IMR-90 (cell line): Measurements from ENCODE around the gene QKI.

Source experiments
- CEBPB ChIP-seq: IDR thresholded peaks from 2 replicates; pipeline ENCODE4 v1.6.1; 2012; ENCODE audit warnings: low read depth, low read length, improper control_type of control experiment
- CHD1 ChIP-seq: IDR thresholded peaks from 2 replicates; pipeline ENCODE4 v1.6.1; 2012; ENCODE audit warnings: low read depth, low read length, improper control_type of control experiment
- FOS ChIP-seq: fragments of 150-350 bp; IDR thresholded peaks from 2 replicates; pipeline ENCODE4 v1.6.1; 2016; ENCODE audit warnings: low read depth, low read length
- MAFK ChIP-seq: IDR thresholded peaks from 2 replicates; pipeline ENCODE4 v1.6.1; 2012; ENCODE audit warnings: low read depth, low read length, improper control_type of control experiment
- POLR2A ChIP-seq: IDR thresholded peaks from 2 replicates; pipeline ENCODE4 v1.6.1; 2012; ENCODE audit warnings: mild to moderate bottlenecking, low read depth, low read length
- RAD21 ChIP-seq: IDR thresholded peaks from 2 replicates; pipeline ENCODE4 v1.6.1; 2012; ENCODE audit warnings: low read length, improper control_type of control experiment
- RFX5 ChIP-seq: IDR thresholded peaks from 2 replicates; pipeline ENCODE4 v1.8.0; 2012; ENCODE audit warnings: low read depth, mild to moderate bottlenecking, low read length, moderate library complexity
- TF ChIP-seq, protein P1 (sequence below): conservative IDR thresholded peaks from 2 replicates; pipeline ENCODE4 v1.5.1; 2012; ENCODE audit warnings: mild to moderate bottlenecking, low read depth, low read length, improper control_type of control experiment
- TF ChIP-seq, protein P2 (sequence below): fragments of 150-350 bp; IDR thresholded peaks from 2 replicates; pipeline ENCODE4 v1.6.1; 2016; ENCODE audit warnings: low read depth, mild to moderate bottlenecking, low read length, moderate library complexity, borderline replicate concordance
- TF ChIP-seq, protein P3 (sequence below): fragments of 150-350 bp; IDR thresholded peaks from 2 replicates; pipeline ENCODE4 v1.6.1; 2017; ENCODE audit warnings: mild to moderate bottlenecking, antibody characterized with exemption, low read length, low read depth

DNA sequence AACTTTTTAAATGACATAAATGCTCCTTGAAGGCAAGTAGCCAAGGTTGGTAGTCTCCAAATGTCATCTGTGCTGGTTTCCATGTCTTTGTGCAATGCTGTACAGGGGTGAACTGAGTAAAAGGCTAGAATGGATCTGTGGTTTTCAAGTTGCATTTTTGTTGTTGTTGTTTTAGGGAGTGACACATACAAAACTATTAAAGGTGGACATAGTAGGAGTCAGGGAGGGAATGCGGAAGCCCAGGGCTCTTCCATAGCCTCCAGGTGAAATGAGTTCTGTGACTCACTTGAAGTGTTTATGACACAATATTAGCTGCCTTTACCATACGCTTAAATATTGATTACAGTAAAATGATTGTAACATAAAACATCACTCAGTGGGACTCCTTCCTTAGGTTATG is 22.5 kb upstream of the QKI start:
- TF ChIP-seq, protein P1, sequence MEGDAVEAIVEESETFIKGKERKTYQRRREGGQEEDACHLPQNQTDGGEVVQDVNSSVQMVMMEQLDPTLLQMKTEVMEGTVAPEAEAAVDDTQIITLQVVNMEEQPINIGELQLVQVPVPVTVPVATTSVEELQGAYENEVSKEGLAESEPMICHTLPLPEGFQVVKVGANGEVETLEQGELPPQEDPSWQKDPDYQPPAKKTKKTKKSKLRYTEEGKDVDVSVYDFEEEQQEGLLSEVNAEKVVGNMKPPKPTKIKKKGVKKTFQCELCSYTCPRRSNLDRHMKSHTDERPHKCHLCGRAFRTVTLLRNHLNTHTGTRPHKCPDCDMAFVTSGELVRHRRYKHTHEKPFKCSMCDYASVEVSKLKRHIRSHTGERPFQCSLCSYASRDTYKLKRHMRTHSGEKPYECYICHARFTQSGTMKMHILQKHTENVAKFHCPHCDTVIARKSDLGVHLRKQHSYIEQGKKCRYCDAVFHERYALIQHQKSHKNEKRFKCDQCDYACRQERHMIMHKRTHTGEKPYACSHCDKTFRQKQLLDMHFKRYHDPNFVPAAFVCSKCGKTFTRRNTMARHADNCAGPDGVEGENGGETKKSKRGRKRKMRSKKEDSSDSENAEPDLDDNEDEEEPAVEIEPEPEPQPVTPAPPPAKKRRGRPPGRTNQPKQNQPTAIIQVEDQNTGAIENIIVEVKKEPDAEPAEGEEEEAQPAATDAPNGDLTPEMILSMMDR: no peak
- TF ChIP-seq POLR2A (no peak), FOS (no peak), CHD1 (no peak), RAD21 (no peak), CEBPB (no peak), MAFK (no peak), RFX5 (no peak)
- TF ChIP-seq, protein P2, sequence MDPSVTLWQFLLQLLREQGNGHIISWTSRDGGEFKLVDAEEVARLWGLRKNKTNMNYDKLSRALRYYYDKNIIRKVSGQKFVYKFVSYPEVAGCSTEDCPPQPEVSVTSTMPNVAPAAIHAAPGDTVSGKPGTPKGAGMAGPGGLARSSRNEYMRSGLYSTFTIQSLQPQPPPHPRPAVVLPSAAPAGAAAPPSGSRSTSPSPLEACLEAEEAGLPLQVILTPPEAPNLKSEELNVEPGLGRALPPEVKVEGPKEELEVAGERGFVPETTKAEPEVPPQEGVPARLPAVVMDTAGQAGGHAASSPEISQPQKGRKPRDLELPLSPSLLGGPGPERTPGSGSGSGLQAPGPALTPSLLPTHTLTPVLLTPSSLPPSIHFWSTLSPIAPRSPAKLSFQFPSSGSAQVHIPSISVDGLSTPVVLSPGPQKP: no peak
- TF ChIP-seq, protein P3, sequence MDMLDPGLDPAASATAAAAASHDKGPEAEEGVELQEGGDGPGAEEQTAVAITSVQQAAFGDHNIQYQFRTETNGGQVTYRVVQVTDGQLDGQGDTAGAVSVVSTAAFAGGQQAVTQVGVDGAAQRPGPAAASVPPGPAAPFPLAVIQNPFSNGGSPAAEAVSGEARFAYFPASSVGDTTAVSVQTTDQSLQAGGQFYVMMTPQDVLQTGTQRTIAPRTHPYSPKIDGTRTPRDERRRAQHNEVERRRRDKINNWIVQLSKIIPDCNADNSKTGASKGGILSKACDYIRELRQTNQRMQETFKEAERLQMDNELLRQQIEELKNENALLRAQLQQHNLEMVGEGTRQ: no peak
